ENCODE measurements around the gene SOX8. TPM values are rescaled to one million over a fixed set of nuclear protein-coding genes. Genes with fewer than 3 reads are reported as not detected.
A peak's percentile ranks its signal among the peaks of the same experiment; 100 is the strongest.

SOX8 gene
- total RNA-seq, 1 donor from 2014 or later: 4.3 TPM

- TF ChIP-seq CTCF (IDR thresholded peaks at IDR 0.05; ENCODE audit: unreplicated experiment): no peak
- H3K9me3 Mint-ChIP-seq (ENCODE audit: unreplicated experiment): no peaks in the 10 kb centered on the region
- peaks cover 12% of the 10 kb centered on the region for H3K4me1 Mint-ChIP-seq (ENCODE audit: unreplicated experiment)
- H3K27me3 Mint-ChIP-seq (ENCODE audit: unreplicated experiment): peaks cover 11% of the 10 kb centered on the region
- peaks cover 24% of the 10 kb centered on the region for H3K36me3 Mint-ChIP-seq (ENCODE audit: low read depth, unreplicated experiment)
- DNase-seq (ENCODE audit: low spot score): no peak
- no peak overlapping the region for H3K27ac Mint-ChIP-seq (ENCODE audit: unreplicated experiment)
- no peak overlapping the region for H3K4me3 Mint-ChIP-seq (ENCODE audit: unreplicated experiment)
These were observed 14.5 kb upstream of the SOX8 start for GRCh38 chr16:967077-967541.

GRCh38 chr16:967546-968295, 13.8 kb upstream of the SOX8 start:
- peaks cover 12% of the 10 kb centered on the region for H3K4me1 Mint-ChIP-seq (ENCODE audit: unreplicated experiment)
- peaks cover 11% of the 10 kb centered on the region for H3K27me3 Mint-ChIP-seq (ENCODE audit: unreplicated experiment)
- no peak overlapping the region for H3K4me3 Mint-ChIP-seq (ENCODE audit: unreplicated experiment)
- no peak for TF ChIP-seq CTCF (IDR thresholded peaks at IDR 0.05; ENCODE audit: unreplicated experiment)
- no peak for DNase-seq (ENCODE audit: low spot score)
- H3K9me3 Mint-ChIP-seq (ENCODE audit: unreplicated experiment): no peaks in the 10 kb centered on the region
- H3K36me3 Mint-ChIP-seq (ENCODE audit: low read depth, unreplicated experiment): peaks cover 24% of the 10 kb centered on the region
- no peak overlapping the region for H3K27ac Mint-ChIP-seq (ENCODE audit: unreplicated experiment)

- H3K4me3 Mint-ChIP-seq (ENCODE audit: unreplicated experiment): peak overlapping the region; percentile 63
- H3K4me1 Mint-ChIP-seq (ENCODE audit: unreplicated experiment): peaks cover 8% of the 10 kb centered on the region
- no peaks in the 10 kb centered on the region for H3K9me3 Mint-ChIP-seq (ENCODE audit: unreplicated experiment)
- no peak overlapping the region for H3K27ac Mint-ChIP-seq (ENCODE audit: unreplicated experiment)
- TF ChIP-seq CTCF (IDR thresholded peaks at IDR 0.05; ENCODE audit: unreplicated experiment): no peak
- no peak for DNase-seq (ENCODE audit: low spot score)
- H3K27me3 Mint-ChIP-seq (ENCODE audit: unreplicated experiment): peaks cover 10% of the 10 kb centered on the region
- H3K36me3 Mint-ChIP-seq (ENCODE audit: low read depth, unreplicated experiment): peaks cover 24% of the 10 kb centered on the region
These were observed 12.9 kb upstream of the SOX8 start for GRCh38 chr16:968620-969019.

- no peak for DNase-seq (ENCODE audit: low spot score)
- Mint-ChIP-seq H3K27me3 (ENCODE audit: unreplicated experiment) (peaks cover 9% of the 10 kb centered on the region), H3K9me3 (ENCODE audit: unreplicated experiment) (no peaks in the 10 kb centered on the region), H3K36me3 (ENCODE audit: low read depth, unreplicated experiment) (peaks cover 18% of the 10 kb centered on the region), H3K4me3 (ENCODE audit: unreplicated experiment) (peak overlapping the region; percentile 87), H3K4me1 (ENCODE audit: unreplicated experiment) (peaks cover 5% of the 10 kb centered on the region), H3K27ac (ENCODE audit: unreplicated experiment) (no peak overlapping the region)
- no peak for TF ChIP-seq CTCF (IDR thresholded peaks at IDR 0.05; ENCODE audit: unreplicated experiment)
These were observed 11.8 kb upstream of the SOX8 start for GRCh38 chr16:969508-970385.
